GM10266 (cell line): ENCODE measurements around the gene ARTN.
A peak's percentile ranks its signal among the peaks of the same experiment; 100 is the strongest.

Experiments
- DNase-seq: peaks from one replicate; pipeline ENCODE4 v3.0.0; 2012; ENCODE audit errors: extremely low spot score
- TF ChIP-seq, protein P1 (sequence below): IDR thresholded peaks from 2 replicates; pipeline ENCODE4 v1.5.1; 2012; ENCODE audit warnings: mild to moderate bottlenecking, low read depth; ENCODE audit not compliant: control insufficient read depth, insufficient read depth; ENCODE audit errors: missing control alignments

The ARTN gene

DNA sequence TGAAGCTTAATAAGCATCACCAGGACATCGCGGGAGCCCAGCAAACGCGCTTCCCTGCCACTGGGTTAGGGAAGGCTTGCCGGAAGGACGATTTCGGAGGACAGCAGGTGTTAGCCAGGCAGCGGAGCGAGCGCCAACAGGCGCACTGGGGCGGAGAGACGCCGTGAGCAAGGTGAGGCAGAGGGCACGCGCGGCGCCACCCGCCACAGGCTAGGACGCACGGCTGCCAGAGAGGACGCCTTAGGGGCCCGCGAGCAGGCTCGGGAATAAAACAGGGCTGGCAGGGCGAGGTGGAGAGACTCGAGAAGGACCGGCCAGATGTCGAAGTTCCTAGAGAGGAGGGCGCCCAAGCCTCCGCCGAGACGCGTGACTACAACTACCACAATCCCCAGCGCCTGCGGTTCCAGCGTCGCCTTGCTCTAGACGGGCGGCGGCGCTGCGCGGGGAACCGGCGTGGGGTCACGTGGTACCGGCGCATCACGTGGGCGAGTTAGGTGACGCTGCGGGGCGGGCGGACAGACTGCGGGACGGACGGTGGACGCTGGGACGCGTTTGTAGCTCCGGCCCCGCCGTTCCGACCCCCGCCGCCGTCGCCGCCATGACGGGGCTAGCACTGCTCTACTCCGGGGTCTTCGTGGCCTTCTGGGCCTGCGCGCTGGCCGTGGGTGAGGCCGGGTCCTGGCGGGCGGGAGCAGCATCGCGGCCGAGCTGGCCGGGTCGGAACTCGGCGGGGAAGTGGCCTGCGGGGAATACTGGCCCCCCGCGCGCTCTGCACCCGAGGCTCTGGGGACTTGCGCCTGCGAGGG lies 41.0 kb downstream of the ARTN start, which contains the start of gene ATP6V0B:
ATP6V0B (plus strand) TSS at position 518 of the 806 bp plus-strand sequence; CDS start at position 599, 81 bp downstream.
- DNase-seq = peak; percentile 96
- TF ChIP-seq, protein P1, sequence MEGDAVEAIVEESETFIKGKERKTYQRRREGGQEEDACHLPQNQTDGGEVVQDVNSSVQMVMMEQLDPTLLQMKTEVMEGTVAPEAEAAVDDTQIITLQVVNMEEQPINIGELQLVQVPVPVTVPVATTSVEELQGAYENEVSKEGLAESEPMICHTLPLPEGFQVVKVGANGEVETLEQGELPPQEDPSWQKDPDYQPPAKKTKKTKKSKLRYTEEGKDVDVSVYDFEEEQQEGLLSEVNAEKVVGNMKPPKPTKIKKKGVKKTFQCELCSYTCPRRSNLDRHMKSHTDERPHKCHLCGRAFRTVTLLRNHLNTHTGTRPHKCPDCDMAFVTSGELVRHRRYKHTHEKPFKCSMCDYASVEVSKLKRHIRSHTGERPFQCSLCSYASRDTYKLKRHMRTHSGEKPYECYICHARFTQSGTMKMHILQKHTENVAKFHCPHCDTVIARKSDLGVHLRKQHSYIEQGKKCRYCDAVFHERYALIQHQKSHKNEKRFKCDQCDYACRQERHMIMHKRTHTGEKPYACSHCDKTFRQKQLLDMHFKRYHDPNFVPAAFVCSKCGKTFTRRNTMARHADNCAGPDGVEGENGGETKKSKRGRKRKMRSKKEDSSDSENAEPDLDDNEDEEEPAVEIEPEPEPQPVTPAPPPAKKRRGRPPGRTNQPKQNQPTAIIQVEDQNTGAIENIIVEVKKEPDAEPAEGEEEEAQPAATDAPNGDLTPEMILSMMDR = peak; percentile 0

- TF ChIP-seq, protein P1 = no peak
- DNase-seq = peak; percentile 58
These were observed 41.8 kb downstream of the ARTN start for GRCh38 chr1:43975249-43975961.

GRCh38 chr1:43976045-43976444 lies 42.4 kb downstream of the ARTN start:
- DNase-seq = no peak
- TF ChIP-seq, protein P1 = no peak

DNA sequence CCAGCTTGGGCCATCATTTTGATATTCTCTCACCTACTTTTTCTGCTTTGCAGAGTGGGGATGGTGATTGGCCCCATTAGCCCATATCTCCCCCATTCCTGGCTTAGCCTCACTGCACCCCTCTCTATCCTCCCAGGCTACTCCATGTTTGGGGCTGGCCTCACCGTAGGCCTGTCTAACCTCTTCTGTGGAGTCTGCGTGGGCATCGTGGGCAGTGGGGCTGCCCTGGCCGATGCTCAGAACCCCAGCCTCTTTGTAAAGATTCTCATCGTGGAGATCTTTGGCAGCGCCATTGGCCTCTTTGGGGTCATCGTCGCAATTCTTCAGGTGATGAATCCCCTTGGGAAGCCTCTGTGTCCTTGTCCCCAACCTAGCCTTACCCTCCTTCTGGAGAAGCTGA lies 43.3 kb downstream of the ARTN start:
- TF ChIP-seq, protein P1 = no peak
- no peak for DNase-seq

DNA sequence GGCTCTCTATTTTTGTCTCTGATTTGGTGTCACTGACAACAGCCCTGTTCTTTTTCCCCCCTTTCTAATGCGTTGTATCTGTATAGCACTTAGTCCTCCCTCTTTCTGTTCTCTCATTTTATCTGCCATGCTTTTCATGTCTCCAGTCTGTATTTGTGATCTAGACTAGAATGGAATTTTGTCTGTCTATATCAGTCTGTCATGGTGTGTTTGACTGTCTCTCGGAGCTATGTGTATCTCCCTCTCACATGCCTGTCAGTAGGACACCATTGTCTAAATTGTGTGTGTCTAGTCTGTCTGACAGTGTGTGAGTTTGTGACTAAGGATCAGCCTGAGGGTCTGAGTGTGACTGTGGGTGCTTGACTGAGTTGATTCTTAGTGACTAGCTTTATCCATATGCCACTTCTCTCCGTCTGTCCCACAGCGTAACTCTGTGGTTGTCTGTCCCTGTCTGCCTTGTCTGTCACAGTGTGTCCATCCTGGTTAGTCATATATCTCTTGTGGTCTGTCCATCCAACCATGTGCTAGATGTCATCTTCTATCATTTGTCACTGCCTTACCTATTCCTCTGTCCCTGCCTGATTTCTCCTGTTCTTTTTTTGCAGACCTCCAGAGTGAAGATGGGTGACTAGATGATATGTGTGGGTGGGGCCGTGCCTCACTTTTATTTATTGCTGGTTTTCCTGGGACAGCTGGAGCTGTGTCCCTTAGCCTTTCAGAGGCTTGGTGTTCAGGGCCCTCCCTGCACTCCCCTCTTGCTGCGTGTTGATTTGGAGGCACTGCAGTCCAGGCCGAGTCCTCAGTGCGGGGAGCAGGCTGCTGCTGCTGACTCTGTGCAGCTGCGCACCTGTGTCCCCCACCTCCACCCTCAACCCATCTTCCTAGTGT lies 44.0 kb downstream of the ARTN start:
- no peak for DNase-seq
- TF ChIP-seq, protein P1 = no peak

DNA sequence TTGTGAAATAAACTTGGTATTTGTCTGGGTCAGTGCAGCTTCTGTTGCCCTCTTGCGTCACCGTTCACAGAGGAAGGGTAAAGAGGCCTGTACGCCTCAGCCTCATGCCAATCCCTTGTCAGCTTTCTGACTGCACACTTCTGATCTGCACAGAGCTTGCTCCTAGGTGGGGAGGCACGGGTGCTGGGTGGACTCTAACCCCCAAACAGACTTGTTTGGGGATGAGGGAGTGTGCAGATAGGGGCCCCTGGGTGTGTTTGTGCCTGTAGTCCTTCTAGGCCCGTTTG lies 44.6 kb downstream of the ARTN start:
- DNase-seq = no peak
- TF ChIP-seq, protein P1 = no peak
